Endothelial cell of umbilical vein (primary cell): ENCODE measurements around the gene RAP1GDS1. TPM values are rescaled to one million over a fixed set of nuclear protein-coding genes. Genes with fewer than 3 reads are reported as not detected.

Source experiments
- BruUV-seq: library from RNA; stranded (reverse); fragments of 400-500 nt; replicated peaks from 2 replicates; lab custom pipeline; 2021; lab: Mats Ljungman, UMichigan
- CTCF ChIA-PET: fragments of 300-600, 350-600 bp; sonication (Branson Sonifier 250); formaldehyde crosslinking; loops from one replicate; lab custom pipeline; 2021; ENCODE audit warnings: antibody characterized with exemption, inconsistent platforms; lab: Charles Lee
- POLR2A ChIA-PET: fragments of 300-600, 350-600 bp; sonication (Branson Sonifier 250); formaldehyde crosslinking; loops from one replicate; lab custom pipeline; 2021; ENCODE audit warnings: antibody characterized with exemption, inconsistent platforms; lab: Charles Lee
- DNase-seq: peaks from one replicate; pipeline ENCODE4 v3.0.0-alpha.2; 2011; ENCODE audit warnings: low read depth, low spot score
- FAIRE-seq: peaks from 2 replicates; lab custom pipeline; 2011; peaks lifted over from hg19 to GRCh38; lab: Jason Lieb, UNC
- H2AFZ ChIP-seq: 2 replicates; pipeline ENCODE4 v1.6.0; 2012; ENCODE audit warnings: low read depth, low read length, control low read depth, inconsistent platforms
- H3K27ac ChIP-seq: 2 replicates; pipeline ENCODE4 v1.5.1; 2011; ENCODE audit warnings: low read depth, mild to moderate bottlenecking, control low read depth, low read length, moderate library complexity; ENCODE audit not compliant: insufficient read depth
- H3K27me3 ChIP-seq, 2 experiments: 2 replicates each; pipeline versions ENCODE4 v1.6.0 to v1.6.1; 2011; ENCODE audit warnings: low read length in 2 of 2, mixed read lengths in 1 of 2; ENCODE audit not compliant: control insufficient read depth in 2 of 2, insufficient read depth in 2 of 2
- H3K36me3 ChIP-seq, 2 experiments: 2 replicates in 1 of 2; 3 replicates in 1 of 2; pipeline ENCODE4 v1.5.1; 2011; ENCODE audit warnings: low read length in 2 of 2, mild to moderate bottlenecking in 1 of 2, moderate library complexity in 1 of 2; ENCODE audit not compliant: control insufficient read depth in 2 of 2, insufficient read depth in 2 of 2; ENCODE audit errors: extremely low read depth in 1 of 2
- H3K4me1 ChIP-seq: 3 replicates; pipeline ENCODE4 v1.5.1; 2011; ENCODE audit warnings: mild to moderate bottlenecking, low read length; ENCODE audit not compliant: control insufficient read depth, insufficient read depth; ENCODE audit errors: extremely low read depth
- H3K4me2 ChIP-seq: 2 replicates; pipeline ENCODE4 v1.6.1; 2011; ENCODE audit warnings: low read length, control low read depth, mixed read lengths; ENCODE audit not compliant: insufficient read depth
- H3K4me3 ChIP-seq, 3 experiments: fragments of 200-600 bp in 1 of 3; sonication (generic), shearing (Covaris generic) in 1 of 3; replicated peaks in 1 of 3; 2 replicates each; pipeline ENCODE4 v1.5.1; 2011 to 2016; ENCODE audit warnings: control low read depth in 3 of 3, low read length in 3 of 3, mild to moderate bottlenecking in 2 of 3, inconsistent platforms in 1 of 3, low read depth in 1 of 3, moderate library complexity in 1 of 3; ENCODE audit not compliant: insufficient read depth in 1 of 3
- H3K79me2 ChIP-seq: 2 replicates; pipeline ENCODE4 v1.6.0; 2012; ENCODE audit warnings: low read length, inconsistent platforms; ENCODE audit not compliant: control insufficient read depth, insufficient read depth
- H3K9ac ChIP-seq: replicated peaks from 2 replicates; pipeline ENCODE3; 2011; ENCODE audit warnings: low read length, control low read depth; ENCODE audit not compliant: insufficient read depth; ENCODE audit errors: extremely low read depth
- H3K9me1 ChIP-seq: replicated peaks from 3 replicates; pipeline ENCODE4 v1.6.0; 2011; ENCODE audit warnings: mild to moderate bottlenecking, low read length; ENCODE audit not compliant: control insufficient read depth, insufficient read depth; ENCODE audit errors: extremely low read depth
- H3K9me3 ChIP-seq: replicated peaks from 2 replicates; pipeline ENCODE4 v1.5.1; 2012; ENCODE audit warnings: low read length, inconsistent platforms; ENCODE audit not compliant: control insufficient read depth, insufficient read depth
- H4K20me1 ChIP-seq: replicated peaks from 2 replicates; pipeline ENCODE3; 2011; ENCODE audit warnings: mild to moderate bottlenecking, low read length; ENCODE audit not compliant: control insufficient read depth, insufficient read depth; ENCODE audit errors: extremely low read depth
- EZH2 ChIP-seq: IDR thresholded peaks from 2 replicates; pipeline ENCODE4 v1.6.1; 2012; ENCODE audit warnings: borderline replicate concordance, low read depth, mild to moderate bottlenecking, moderate library complexity, low read length, inconsistent platforms; ENCODE audit not compliant: severe bottlenecking
- FOS ChIP-seq: IDR thresholded peaks from 2 replicates; pipeline ENCODE4 v1.6.1; 2011; ENCODE audit warnings: mild to moderate bottlenecking, low read length, moderate library complexity, borderline replicate concordance; ENCODE audit not compliant: insufficient read depth
- GATA2 ChIP-seq: IDR thresholded peaks from 2 replicates; pipeline ENCODE4 v1.7.0; 2011; ENCODE audit warnings: low read depth, mild to moderate bottlenecking, moderate library complexity, mixed read lengths, low read length; ENCODE audit not compliant: insufficient read length, insufficient read depth
- JUN ChIP-seq: IDR thresholded peaks from 2 replicates; pipeline ENCODE4 v1.6.1; 2011; ENCODE audit warnings: borderline replicate concordance, low read depth; ENCODE audit not compliant: insufficient read length, insufficient read depth
- MYC ChIP-seq: IDR thresholded peaks from one replicate; pipeline ENCODE4 v1.6.1; 2011; ENCODE audit warnings: mild to moderate bottlenecking, low read depth, low read length
- POLR2A ChIP-seq: IDR thresholded peaks from 2 replicates; pipeline ENCODE4 v1.6.1; 2012; ENCODE audit warnings: low read depth, mild to moderate bottlenecking, control low read depth, low read length
- POLR2AphosphoS5 ChIP-seq: IDR thresholded peaks from 2 replicates; pipeline ENCODE4 v1.6.1; 2012; ENCODE audit warnings: low read depth, mild to moderate bottlenecking, control low read depth, low read length, moderate library complexity; ENCODE audit not compliant: insufficient read depth
- dilution Hi-C: fragments of 300-500 bp; cut with MboI; formaldehyde crosslinking; loops from one replicate; pipeline ENCODE4 v1.15.0; 2019; ENCODE audit warnings: low sequenced_read_pairs; ENCODE audit not compliant: extremely low pct_ligation_motif_present
- intact Hi-C: fragments of 100-400 bp; cut with micrococcal nuclease; formaldehyde crosslinking; loops from one replicate; pipeline ENCODE4 v1.10.0; 2022
- polyA plus RNA-seq, 4 experiments: library from polyadenylated mRNA; depleted of rRNA in 3 of 4; stranded (reverse) in 3 of 4; unstranded in 1 of 4; fragments of >200 nt; gene quantifications; 2 replicates each; pipeline versions ENCODE4 v1.2.1 to v1.2.3, GENCODE V29; 2011 to 2012; ENCODE audit warnings: missing spikeins in 1 of 4
- total RNA-seq: library from RNA; stranded (reverse); gene quantifications from 2 replicates; pipeline ENCODE4 v1.2.3, GENCODE V29; 2021
- TF ChIP-seq, protein P1 (sequence below), 2 donors: IDR thresholded peaks; 1 replicate in 1 of 2; 2 replicates in 1 of 2; pipeline ENCODE4 v1.5.1; 2011; ENCODE audit warnings: low read length in 2 of 2, mild to moderate bottlenecking in 2 of 2, moderate library complexity in 2 of 2, control low read depth in 1 of 2, inconsistent platforms in 1 of 2, low read depth in 1 of 2; ENCODE audit not compliant: insufficient read depth in 1 of 2; ENCODE audit errors: extremely low read depth in 1 of 2
- TF ChIP-seq, protein P2 (sequence below): IDR thresholded peaks from 2 replicates; pipeline ENCODE4 v1.6.1; 2011; ENCODE audit not compliant: insufficient read depth, insufficient read length

Gene RAP1GDS1
- total and polyA plus RNA-seq, 2 donors (not counting 3 experiments of a cell fraction or from before 2014, with no cell fraction given) = 17.6 to 52.8 TPM

DNA sequence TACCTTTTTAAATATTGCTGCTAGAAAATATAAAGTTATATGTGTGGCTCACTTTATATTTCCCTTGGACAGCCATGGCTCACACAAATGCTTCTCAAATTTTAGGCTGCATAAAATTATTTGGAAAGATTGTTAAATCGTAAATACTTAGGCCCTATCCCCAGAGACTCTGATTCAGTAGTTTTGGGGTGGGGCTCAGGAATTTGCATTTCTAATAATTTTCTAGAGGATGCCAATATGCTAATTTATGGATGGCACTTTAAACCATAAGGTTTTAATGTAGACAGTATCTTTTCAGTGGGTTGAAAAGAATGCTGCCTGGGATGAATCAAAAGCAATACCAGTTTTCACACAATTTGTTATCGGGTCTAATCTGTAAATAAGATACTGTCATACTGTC is 49.7 kb downstream of the RAP1GDS1 start:
- no TSS peak for BruUV-seq
- FAIRE-seq (no peak), DNase-seq (no peak)
- Histone ChIP-seq H3K79me2 (peaks cover 11% of the 10 kb centered on the region), H2AFZ (no peak overlapping the region), H3K4me1 (peaks cover 12% of the 10 kb centered on the region), H3K9ac (no peak overlapping the region), H3K4me3 (no peak overlapping the region), H3K27ac (no peak overlapping the region), H4K20me1 (no peaks in the 10 kb centered on the region), H3K4me2 (no peak overlapping the region), H3K27me3 (no peaks in the 10 kb centered on the region), H3K9me1 (no peaks in the 10 kb centered on the region), H3K9me3 (no peaks in the 10 kb centered on the region), H3K36me3 (no peaks in the 10 kb centered on the region)
- dilution Hi-C loops (no loop called here), intact Hi-C loops (loop anchor here (2.0 kb wide), 1 partner anchor 18 kb away; no protein-coding TSS in a partner anchor)
- POLR2A ChIA-PET = no interaction called here
- CTCF ChIA-PET = no interaction called here
- TF ChIP-seq EZH2 (no peak), POLR2AphosphoS5 (no peak), MYC (no peak), JUN (no peak), FOS (no peak), POLR2A (no peak), GATA2 (no peak)
- TF ChIP-seq, protein P1, sequence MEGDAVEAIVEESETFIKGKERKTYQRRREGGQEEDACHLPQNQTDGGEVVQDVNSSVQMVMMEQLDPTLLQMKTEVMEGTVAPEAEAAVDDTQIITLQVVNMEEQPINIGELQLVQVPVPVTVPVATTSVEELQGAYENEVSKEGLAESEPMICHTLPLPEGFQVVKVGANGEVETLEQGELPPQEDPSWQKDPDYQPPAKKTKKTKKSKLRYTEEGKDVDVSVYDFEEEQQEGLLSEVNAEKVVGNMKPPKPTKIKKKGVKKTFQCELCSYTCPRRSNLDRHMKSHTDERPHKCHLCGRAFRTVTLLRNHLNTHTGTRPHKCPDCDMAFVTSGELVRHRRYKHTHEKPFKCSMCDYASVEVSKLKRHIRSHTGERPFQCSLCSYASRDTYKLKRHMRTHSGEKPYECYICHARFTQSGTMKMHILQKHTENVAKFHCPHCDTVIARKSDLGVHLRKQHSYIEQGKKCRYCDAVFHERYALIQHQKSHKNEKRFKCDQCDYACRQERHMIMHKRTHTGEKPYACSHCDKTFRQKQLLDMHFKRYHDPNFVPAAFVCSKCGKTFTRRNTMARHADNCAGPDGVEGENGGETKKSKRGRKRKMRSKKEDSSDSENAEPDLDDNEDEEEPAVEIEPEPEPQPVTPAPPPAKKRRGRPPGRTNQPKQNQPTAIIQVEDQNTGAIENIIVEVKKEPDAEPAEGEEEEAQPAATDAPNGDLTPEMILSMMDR (IDR thresholded peaks at IDR 0.05; ENCODE audit: extremely low read depth in 1 of 2, insufficient read depth in 1 of 2, low read depth in 1 of 2, low read length in 2 of 2) = no peak
- TF ChIP-seq, protein P2, sequence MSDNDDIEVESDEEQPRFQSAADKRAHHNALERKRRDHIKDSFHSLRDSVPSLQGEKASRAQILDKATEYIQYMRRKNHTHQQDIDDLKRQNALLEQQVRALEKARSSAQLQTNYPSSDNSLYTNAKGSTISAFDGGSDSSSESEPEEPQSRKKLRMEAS = no peak
